OCI-LY3 (cell line): ENCODE measurements around the gene IGFL1.
"Not testable (repeated sequence)": the region's sequence is repeated elsewhere in the genome, so short reads cannot be mapped to it uniquely, and the experiment has no call there.

Experiments used
- H2AFZ ChIP-seq: fragments of 200-600, 300-600 bp; shearing (Covaris generic); 2 replicates; pipeline ENCODE4 v1.6.0; 2014; ENCODE audit warnings: antibody characterized with exemption, low read depth, low read length
- H3K27ac ChIP-seq: fragments of 200-600, 300-600 bp; sonication (generic); 2 replicates; pipeline ENCODE4 v1.5.1; 2014; ENCODE audit warnings: mild to moderate bottlenecking, low read length, moderate library complexity, mixed read lengths
- H3K27me3 ChIP-seq: fragments of 200-600, 300-600 bp; sonication (generic); 2 replicates; pipeline ENCODE4 v1.6.1; 2014; ENCODE audit warnings: low read depth, low read length, mixed read lengths
- H3K36me3 ChIP-seq: fragments of 200-600, 300-600 bp; sonication (generic); replicated peaks from 2 replicates; pipeline ENCODE3; 2014; ENCODE audit warnings: low read depth, low read length, mixed read lengths
- H3K4me1 ChIP-seq: fragments of 300-600, 200-600 bp; sonication (generic); 2 replicates; pipeline ENCODE4 v1.6.1; 2014; ENCODE audit warnings: low read length, mixed read lengths
- H3K4me2 ChIP-seq: fragments of 200-600, 300-600 bp; sonication (generic); 2 replicates; pipeline ENCODE4 v1.6.1; 2014; ENCODE audit warnings: low read length, mixed read lengths
- H3K4me3 ChIP-seq: fragments of 300-600, 200-600 bp; sonication (generic); 2 replicates; pipeline ENCODE4 v1.5.1; 2014; ENCODE audit warnings: antibody characterized with exemption, mild to moderate bottlenecking, low read length, moderate library complexity
- H3K79me2 ChIP-seq: fragments of 300-600, 200-600 bp; shearing (Covaris generic); 2 replicates; pipeline ENCODE4 v1.6.1; 2014; ENCODE audit warnings: mild to moderate bottlenecking, low read length, mixed read lengths
- H3K9ac ChIP-seq: fragments of 300-600, 200-600 bp; shearing (Covaris generic); 2 replicates; pipeline ENCODE4 v1.6.0; 2014; ENCODE audit warnings: mild to moderate bottlenecking, low read length, moderate library complexity
- H3K9me3 ChIP-seq: fragments of 200-600, 300-600 bp; shearing (Covaris generic); 2 replicates; pipeline ENCODE4 v1.6.1; 2014; ENCODE audit warnings: low read length, mixed read lengths; ENCODE audit not compliant: insufficient read depth
- H4K20me1 ChIP-seq: fragments of 200-600, 300-600 bp; sonication (generic); 2 replicates; pipeline ENCODE4 v1.6.1; 2016; ENCODE audit warnings: low read length, mixed read lengths; ENCODE audit not compliant: insufficient read depth
- CTCF ChIP-seq: fragments of 200-600, 300-600 bp; sonication (generic); IDR thresholded peaks from 2 replicates; pipeline ENCODE4 v1.5.1; 2014; ENCODE audit warnings: antibody characterized with exemption, low read length, low read depth
- EZH2phosphoT487 ChIP-seq: fragments of 200-600 bp; shearing (Covaris generic); IDR thresholded peaks from 2 replicates; pipeline ENCODE4 v1.6.1; 2018; ENCODE audit warnings: antibody characterized with exemption, mixed run types, low read depth

IGFL1 gene

DNA sequence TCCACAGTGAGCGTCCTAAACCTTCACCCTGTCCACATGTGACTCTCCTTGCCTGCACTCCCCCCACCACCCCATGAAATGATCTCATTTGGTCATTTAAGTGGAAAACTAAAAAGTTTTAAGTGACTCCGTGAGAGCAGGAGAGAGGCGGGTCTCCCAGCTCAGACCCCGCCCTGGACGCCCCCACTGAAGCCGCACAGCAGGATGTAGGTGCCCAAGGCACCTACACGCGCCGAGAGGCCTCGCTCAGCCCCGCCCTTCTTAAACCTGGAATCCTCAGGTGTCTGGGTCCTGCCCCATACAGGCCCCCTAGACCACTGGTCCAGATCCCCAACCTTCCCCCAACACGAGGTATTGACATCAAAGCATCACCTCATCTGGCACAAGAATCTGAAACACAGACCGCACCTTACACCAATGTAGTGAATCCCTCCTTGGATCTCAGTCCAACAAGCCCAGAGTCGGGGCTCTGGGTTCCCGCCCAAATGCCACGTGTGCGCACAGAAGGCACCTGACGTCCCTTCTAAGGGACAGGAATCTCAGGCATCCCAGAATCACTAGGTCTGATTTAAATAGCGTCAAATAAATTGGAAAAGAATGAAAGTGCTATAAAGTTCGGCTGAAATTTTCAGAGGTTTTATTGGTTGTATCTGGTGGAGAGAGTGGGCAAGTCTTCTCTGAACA, 3.5 kb downstream of the IGFL1 start:
- H3K27ac ChIP-seq: no peak overlapping the region
- H3K4me2 ChIP-seq: no peak overlapping the region
- H3K36me3 ChIP-seq: no peaks in the 10 kb centered on the region
- no peaks in the 10 kb centered on the region for H3K9me3 ChIP-seq
- H4K20me1 ChIP-seq: no peaks in the 10 kb centered on the region
- H2AFZ ChIP-seq: no peak overlapping the region
- peaks cover 43% of the 10 kb centered on the region for H3K27me3 ChIP-seq
- no peaks in the 10 kb centered on the region for H3K4me1 ChIP-seq
- H3K4me3 ChIP-seq: no peak overlapping the region
- H3K79me2 ChIP-seq: no peaks in the 10 kb centered on the region
- TF ChIP-seq CTCF (no peak), EZH2phosphoT487 (no peak)
- no peak overlapping the region for H3K9ac ChIP-seq

DNA sequence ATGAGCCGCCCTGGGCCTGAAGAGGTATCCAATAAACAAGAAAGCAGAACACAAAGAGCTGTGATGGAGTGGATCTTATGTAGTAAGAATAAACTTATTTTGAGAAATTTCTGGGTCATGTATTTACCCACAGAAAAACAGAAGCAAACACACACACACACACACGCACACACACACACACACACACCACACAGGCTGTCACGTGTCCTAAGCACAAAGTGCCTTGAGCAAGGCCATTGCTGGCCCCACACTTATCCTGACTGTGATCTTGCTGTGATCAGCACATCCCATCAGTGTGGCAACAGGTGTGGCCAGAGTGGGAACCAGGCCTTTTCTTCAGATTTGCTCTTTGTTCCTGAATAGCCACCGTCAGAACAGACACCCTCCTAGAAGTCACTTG, 4.3 kb downstream of the IGFL1 start:
- not testable (repeated sequence) for H3K79me2 ChIP-seq, H4K20me1 ChIP-seq, H3K27ac ChIP-seq, H3K9ac ChIP-seq, H3K9me3 ChIP-seq, H3K4me1 ChIP-seq, H2AFZ ChIP-seq, H3K4me3 ChIP-seq, H3K4me2 ChIP-seq, H3K36me3 ChIP-seq
- peaks cover 35% of the 10 kb centered on the region for H3K27me3 ChIP-seq

- not testable (repeated sequence) for H3K36me3 ChIP-seq, H3K4me2 ChIP-seq, H2AFZ ChIP-seq, H3K27ac ChIP-seq, H3K27me3 ChIP-seq, H3K9ac ChIP-seq, H3K79me2 ChIP-seq, H3K9me3 ChIP-seq, H3K4me3 ChIP-seq, H4K20me1 ChIP-seq
- H3K4me1 ChIP-seq: peaks cover 15% of the 10 kb centered on the region
These were observed 8.6 kb downstream of the IGFL1 start for GRCh38 chr19:46238141-46238540.

- H3K79me2 ChIP-seq: peaks cover 6% of the 10 kb centered on the region; the same call in 1 of the 2 replicates
- H3K4me3 ChIP-seq: peak overlapping the region; percentile 87
- no peak for TF ChIP-seq EZH2phosphoT487
- TF ChIP-seq CTCF: no peak
- no peaks in the 10 kb centered on the region for H4K20me1 ChIP-seq
- H3K4me1 ChIP-seq: peaks cover 15% of the 10 kb centered on the region
- H3K9me3 ChIP-seq: no peaks in the 10 kb centered on the region
- H3K4me2 ChIP-seq: peak overlapping the region; percentile 82
- peak overlapping the region; percentile 81 for H3K9ac ChIP-seq
- H3K27ac ChIP-seq: peak overlapping the region; percentile 67
- H3K36me3 ChIP-seq: peaks cover 3% of the 10 kb centered on the region
- peaks cover 7% of the 10 kb centered on the region; the same call in 1 of the 2 replicates for H3K27me3 ChIP-seq
- H2AFZ ChIP-seq: peak overlapping the region; percentile 87
These were observed 9.9 kb downstream of the IGFL1 start for GRCh38 chr19:46239193-46240024.

DNA sequence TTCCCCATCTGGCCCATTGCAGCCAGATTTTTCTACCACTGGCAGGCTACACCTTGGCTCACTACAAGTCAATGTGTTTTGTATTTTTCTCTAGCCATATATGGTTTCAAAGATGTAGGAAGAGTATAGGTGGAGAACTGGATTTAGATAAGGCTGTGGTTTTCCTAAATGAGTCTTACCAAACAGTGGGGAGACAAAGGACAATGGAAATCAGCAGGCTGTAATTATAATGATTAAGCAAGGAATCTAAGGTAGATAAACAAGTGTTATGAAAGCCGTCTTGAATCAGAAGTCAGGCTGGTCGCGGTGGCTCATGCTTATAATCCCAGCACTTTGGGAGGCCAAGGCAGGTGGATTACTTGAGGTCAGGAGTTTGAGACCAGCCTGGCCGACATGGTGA, 11.2 kb downstream of the IGFL1 start:
- H3K4me1 ChIP-seq: peaks cover 15% of the 10 kb centered on the region
- peak overlapping the region; percentile 67 for H3K27ac ChIP-seq
- H3K79me2 ChIP-seq: peaks cover 6% of the 10 kb centered on the region; the same call in 1 of the 2 replicates
- peak overlapping the region; percentile 81 for H3K9ac ChIP-seq
- no peaks in the 10 kb centered on the region for H3K9me3 ChIP-seq
- TF ChIP-seq CTCF: no peak
- TF ChIP-seq EZH2phosphoT487: no peak
- H4K20me1 ChIP-seq: no peaks in the 10 kb centered on the region
- H3K36me3 ChIP-seq: peaks cover 3% of the 10 kb centered on the region
- H2AFZ ChIP-seq: peak overlapping the region; percentile 87
- peak overlapping the region; percentile 82 for H3K4me2 ChIP-seq
- peak overlapping the region; percentile 87 for H3K4me3 ChIP-seq
- peaks cover 4% of the 10 kb centered on the region; the same call in 1 of the 2 replicates for H3K27me3 ChIP-seq
